Astrocyte (in vitro differentiated cells and primary cell): ENCODE results near the gene SLC7A10. TPM values are rescaled to one million over a fixed set of nuclear protein-coding genes. Genes with fewer than 3 reads are reported as not detected.

Experiments
- DNase-seq: peaks from one replicate; pipeline ENCODE4 v3.0.0-alpha.2; 2010; ENCODE audit warnings: low read depth
- FAIRE-seq: peaks from 2 replicates; lab custom pipeline; 2011; peaks lifted over from hg19 to GRCh38; lab: Jason Lieb, UNC
- H2AFZ ChIP-seq: 2 replicates; pipeline ENCODE4 v1.6.0; 2012; ENCODE audit warnings: low read depth, low read length, inconsistent platforms
- H3K27ac ChIP-seq: 2 replicates; pipeline ENCODE4 v1.5.1; 2011; ENCODE audit warnings: low read depth, low read length, inconsistent platforms
- H3K27me3 ChIP-seq: 2 replicates; pipeline ENCODE4 v1.6.0; 2011; ENCODE audit warnings: low read length, inconsistent platforms; ENCODE audit not compliant: insufficient read depth
- H3K36me3 ChIP-seq: 2 replicates; pipeline ENCODE4 v1.5.1; 2011; ENCODE audit warnings: low read length, inconsistent platforms; ENCODE audit not compliant: insufficient read depth
- H3K4me1 ChIP-seq: 2 replicates; pipeline ENCODE4 v1.5.1; 2011; ENCODE audit warnings: low read length, inconsistent platforms; ENCODE audit not compliant: insufficient read depth
- H3K4me2 ChIP-seq: 2 replicates; pipeline ENCODE4 v1.6.0; 2012; ENCODE audit warnings: low read length, inconsistent platforms
- H3K4me3 ChIP-seq: 2 replicates; pipeline ENCODE4 v1.5.1; 2011; ENCODE audit warnings: low read depth, mild to moderate bottlenecking, low read length, inconsistent platforms; ENCODE audit not compliant: insufficient read depth
- H3K79me2 ChIP-seq: 2 replicates; pipeline ENCODE4 v1.6.0; 2012; ENCODE audit warnings: mild to moderate bottlenecking, low read length, inconsistent platforms; ENCODE audit not compliant: insufficient read depth
- H3K9ac ChIP-seq: 2 replicates; pipeline ENCODE4 v1.6.0; 2012; ENCODE audit warnings: mild to moderate bottlenecking, low read length, inconsistent platforms
- H3K9me3 ChIP-seq: 2 replicates; pipeline ENCODE4 v1.5.1; 2012; ENCODE audit warnings: low read depth, mild to moderate bottlenecking, low read length, inconsistent platforms; ENCODE audit not compliant: insufficient read depth
- H4K20me1 ChIP-seq: 2 replicates; pipeline ENCODE4 v1.6.0; 2012; ENCODE audit warnings: low read length, inconsistent platforms; ENCODE audit not compliant: insufficient read depth
- H3K27ac Mint-ChIP-seq: one replicate; pipeline ENCODE4 v1.8.0; 2021; ENCODE audit warnings: mild to moderate bottlenecking, mixed read lengths; ENCODE audit not compliant: unreplicated experiment
- H3K27me3 Mint-ChIP-seq: one replicate; pipeline ENCODE4 v1.8.0; 2021; ENCODE audit warnings: low read depth, mixed read lengths; ENCODE audit not compliant: unreplicated experiment
- H3K36me3 Mint-ChIP-seq: one replicate; pipeline ENCODE4 v1.8.0; 2021; ENCODE audit warnings: low read depth, mixed read lengths; ENCODE audit not compliant: unreplicated experiment
- H3K4me1 Mint-ChIP-seq: one replicate; pipeline ENCODE4 v1.8.0; 2021; ENCODE audit warnings: low read depth, mixed read lengths; ENCODE audit not compliant: unreplicated experiment
- H3K4me3 Mint-ChIP-seq: one replicate; pipeline ENCODE4 v1.8.0; 2021; ENCODE audit warnings: mild to moderate bottlenecking, moderate library complexity, mixed read lengths; ENCODE audit not compliant: unreplicated experiment
- H3K9me3 Mint-ChIP-seq: one replicate; pipeline ENCODE4 v1.8.0; 2021; ENCODE audit warnings: mild to moderate bottlenecking, mixed read lengths; ENCODE audit not compliant: unreplicated experiment
- EZH2 ChIP-seq: IDR thresholded peaks from 2 replicates; pipeline ENCODE4 v1.6.1; 2012; ENCODE audit warnings: mild to moderate bottlenecking, low read length, inconsistent platforms; ENCODE audit not compliant: insufficient read depth
- total RNA-seq: library from RNA; stranded (reverse); gene quantifications from 2 replicates; pipeline ENCODE4 v1.2.1, GENCODE V29; 2021
- TF ChIP-seq, protein P1 (sequence below): IDR thresholded peaks from 2 replicates; pipeline ENCODE4 v1.5.1; 2011; ENCODE audit warnings: low read depth, mild to moderate bottlenecking, inconsistent platforms, low read length, moderate library complexity; ENCODE audit not compliant: insufficient read depth

Gene SLC7A10
- total RNA-seq, 1 donor from 2014 or later = 0.61 TPM

DNA sequence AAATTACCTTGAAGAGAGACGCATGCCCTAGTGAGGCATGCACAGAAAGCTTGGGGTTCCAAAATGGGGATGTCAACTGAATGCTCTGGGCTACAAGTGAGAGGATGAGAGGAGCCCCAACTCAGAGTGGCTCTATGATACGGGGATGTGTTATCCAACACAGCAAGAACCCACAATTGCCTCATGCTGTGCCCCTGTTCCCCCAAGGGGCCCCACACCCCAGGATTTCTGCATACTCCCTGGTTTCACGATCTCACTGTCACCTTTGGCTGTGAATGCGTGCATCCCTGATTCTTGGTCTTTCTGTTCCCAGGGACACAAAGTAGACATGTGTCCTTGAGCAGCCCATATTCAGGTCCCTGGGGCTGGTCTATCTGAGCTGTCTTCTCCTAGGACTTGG is 64.4 kb downstream of the SLC7A10 start:
- H3K9me3 Mint-ChIP-seq = no peaks in the 10 kb centered on the region
- H3K27ac Mint-ChIP-seq = no peak overlapping the region
- no peak overlapping the region for H3K9ac ChIP-seq

DNA sequence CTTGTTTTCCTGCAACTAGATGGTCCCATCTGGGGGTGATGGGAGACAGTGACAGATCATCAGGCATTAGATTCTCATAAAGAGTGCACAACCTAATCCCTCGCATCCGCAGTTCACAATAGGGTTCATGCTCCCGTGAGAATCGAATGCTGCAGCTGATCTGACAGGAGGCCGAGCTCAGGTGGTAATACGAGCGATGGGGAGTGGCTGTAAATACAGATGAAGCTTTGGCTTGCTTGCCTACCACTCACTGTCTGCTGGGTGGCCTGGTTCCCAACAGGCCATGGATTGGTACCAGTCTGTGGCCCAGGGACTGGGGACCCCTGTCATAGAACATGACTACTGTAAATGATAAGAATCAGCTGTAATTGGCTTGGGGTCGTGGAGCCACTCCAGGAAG is 65.8 kb downstream of the SLC7A10 start:
- Mint-ChIP-seq H3K9me3 (no peaks in the 10 kb centered on the region), H3K27me3 (no peaks in the 10 kb centered on the region), H3K4me1 (no peaks in the 10 kb centered on the region), H3K36me3 (peaks cover 2% of the 10 kb centered on the region), H3K27ac (no peak overlapping the region), H3K4me3 (no peak overlapping the region)
- H3K36me3 ChIP-seq = no peaks in the 10 kb centered on the region
- H3K4me2 ChIP-seq = no peak overlapping the region
- DNase-seq (no peak), FAIRE-seq (no peak)
- no peaks in the 10 kb centered on the region for H3K79me2 ChIP-seq
- H3K4me1 ChIP-seq = no peaks in the 10 kb centered on the region
- no peak overlapping the region for H2AFZ ChIP-seq
- H3K9ac ChIP-seq = no peak overlapping the region
- no peaks in the 10 kb centered on the region for H3K27me3 ChIP-seq
- H3K27ac ChIP-seq = no peak overlapping the region
- no peaks in the 10 kb centered on the region for H4K20me1 ChIP-seq
- TF ChIP-seq, protein P1, sequence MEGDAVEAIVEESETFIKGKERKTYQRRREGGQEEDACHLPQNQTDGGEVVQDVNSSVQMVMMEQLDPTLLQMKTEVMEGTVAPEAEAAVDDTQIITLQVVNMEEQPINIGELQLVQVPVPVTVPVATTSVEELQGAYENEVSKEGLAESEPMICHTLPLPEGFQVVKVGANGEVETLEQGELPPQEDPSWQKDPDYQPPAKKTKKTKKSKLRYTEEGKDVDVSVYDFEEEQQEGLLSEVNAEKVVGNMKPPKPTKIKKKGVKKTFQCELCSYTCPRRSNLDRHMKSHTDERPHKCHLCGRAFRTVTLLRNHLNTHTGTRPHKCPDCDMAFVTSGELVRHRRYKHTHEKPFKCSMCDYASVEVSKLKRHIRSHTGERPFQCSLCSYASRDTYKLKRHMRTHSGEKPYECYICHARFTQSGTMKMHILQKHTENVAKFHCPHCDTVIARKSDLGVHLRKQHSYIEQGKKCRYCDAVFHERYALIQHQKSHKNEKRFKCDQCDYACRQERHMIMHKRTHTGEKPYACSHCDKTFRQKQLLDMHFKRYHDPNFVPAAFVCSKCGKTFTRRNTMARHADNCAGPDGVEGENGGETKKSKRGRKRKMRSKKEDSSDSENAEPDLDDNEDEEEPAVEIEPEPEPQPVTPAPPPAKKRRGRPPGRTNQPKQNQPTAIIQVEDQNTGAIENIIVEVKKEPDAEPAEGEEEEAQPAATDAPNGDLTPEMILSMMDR = no peak
- no peak for TF ChIP-seq EZH2
- H3K4me3 ChIP-seq = no peak overlapping the region
- H3K9me3 ChIP-seq = no peaks in the 10 kb centered on the region

More for the DNA sequence above, 64.4 kb downstream of the SLC7A10 start:
- no peaks in the 10 kb centered on the region for H3K9me3 ChIP-seq
- H3K27ac ChIP-seq = no peak overlapping the region
- Mint-ChIP-seq H3K36me3 (peaks cover 2% of the 10 kb centered on the region), H3K27me3 (no peaks in the 10 kb centered on the region), H3K4me1 (no peaks in the 10 kb centered on the region), H3K4me3 (no peak overlapping the region)
- no peak overlapping the region for H2AFZ ChIP-seq
- no peaks in the 10 kb centered on the region for H3K79me2 ChIP-seq
- no peak overlapping the region for H3K4me3 ChIP-seq
- H3K36me3 ChIP-seq = no peaks in the 10 kb centered on the region
- TF ChIP-seq, protein P1 = no peak
- TF ChIP-seq EZH2 = no peak
- no peak overlapping the region for H3K4me2 ChIP-seq
- no peaks in the 10 kb centered on the region for H4K20me1 ChIP-seq
- FAIRE-seq (no peak), DNase-seq (no peak)
- no peaks in the 10 kb centered on the region for H3K4me1 ChIP-seq
- H3K27me3 ChIP-seq = no peaks in the 10 kb centered on the region

DNA sequence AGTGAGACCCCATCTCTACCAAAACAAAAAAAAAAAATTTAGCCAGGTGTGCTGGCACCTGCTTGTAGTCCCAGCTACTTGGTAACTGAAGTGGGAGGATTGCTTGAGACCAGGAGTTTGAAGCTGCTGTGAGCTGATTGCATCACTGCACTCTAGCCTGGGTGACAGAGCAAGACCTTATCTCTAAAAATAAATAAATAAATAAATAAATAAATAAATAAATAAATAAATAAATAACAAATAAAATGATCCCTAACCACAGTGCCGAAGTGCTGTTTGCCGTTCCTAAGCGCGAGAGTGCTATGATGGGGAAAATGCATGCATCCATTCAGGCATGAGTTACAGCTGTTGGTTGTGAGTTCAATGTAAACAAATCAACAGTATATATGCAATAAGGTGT is 66.5 kb downstream of the SLC7A10 start:
- TF ChIP-seq, protein P1 = no peak
- no peak for TF ChIP-seq EZH2
- Mint-ChIP-seq H3K36me3 (peaks cover 2% of the 10 kb centered on the region), H3K4me1 (no peaks in the 10 kb centered on the region), H3K4me3 (no peak overlapping the region), H3K27me3 (peaks cover 3% of the 10 kb centered on the region), H3K9me3 (no peaks in the 10 kb centered on the region), H3K27ac (no peak overlapping the region)
- Histone ChIP-seq H3K9ac (no peak overlapping the region), H3K4me3 (no peak overlapping the region), H3K4me1 (no peaks in the 10 kb centered on the region), H3K4me2 (no peak overlapping the region), H3K79me2 (no peaks in the 10 kb centered on the region), H3K27ac (no peak overlapping the region), H2AFZ (no peak overlapping the region), H3K9me3 (no peaks in the 10 kb centered on the region), H4K20me1 (no peaks in the 10 kb centered on the region), H3K27me3 (no peaks in the 10 kb centered on the region), H3K36me3 (no peaks in the 10 kb centered on the region)
- DNase-seq (no peak), FAIRE-seq (no peak)

Other genes starting within 250 kb of the SLC7A10 start
- 11.4 and 12.6 TPM in 2 replicates for gene RHPN2, start 161.0 kb downstream of the SLC7A10 start, total RNA-seq
- 6.1 and 6.6 TPM in 2 replicates for gene GPATCH1, start 144.7 kb downstream of the SLC7A10 start, total RNA-seq
- not detected in 2 replicates for gene WDR88, start 93.7 kb downstream of the SLC7A10 start, total RNA-seq
- 9.3 and 13.3 TPM in 2 replicates for gene LRP3, start 31.5 kb downstream of the SLC7A10 start, total RNA-seq
- gene CEBPA, start 76.7 kb upstream of the SLC7A10 start, total RNA-seq = 0.45 and 0.50 TPM in 2 replicates
- gene CEBPG, start 147.9 kb upstream of the SLC7A10 start, total RNA-seq = 31.7 and 34.0 TPM in 2 replicates